A673 (cell line): ENCODE results near the gene OSBPL3.

Source experiments
- EZH2 ChIP-seq: fragments of 200-600 bp; sonication (generic); IDR thresholded peaks from 2 replicates; pipeline ENCODE4 v1.6.1; 2017; ENCODE audit warnings: borderline replicate concordance, low read depth, mild to moderate bottlenecking, mixed read lengths, antibody characterized with exemption, low read length; ENCODE audit not compliant: poor library complexity, severe bottlenecking
- TF ChIP-seq, protein P1 (sequence below): fragments of 300-800, 200-600 bp; sonication (generic); conservative IDR thresholded peaks from 2 replicates; pipeline ENCODE4 v1.5.1; 2017; ENCODE audit warnings: low read depth, mild to moderate bottlenecking, antibody characterized with exemption, low read length, moderate library complexity, mixed read lengths

- no peak for TF ChIP-seq EZH2
- TF ChIP-seq, protein P1, sequence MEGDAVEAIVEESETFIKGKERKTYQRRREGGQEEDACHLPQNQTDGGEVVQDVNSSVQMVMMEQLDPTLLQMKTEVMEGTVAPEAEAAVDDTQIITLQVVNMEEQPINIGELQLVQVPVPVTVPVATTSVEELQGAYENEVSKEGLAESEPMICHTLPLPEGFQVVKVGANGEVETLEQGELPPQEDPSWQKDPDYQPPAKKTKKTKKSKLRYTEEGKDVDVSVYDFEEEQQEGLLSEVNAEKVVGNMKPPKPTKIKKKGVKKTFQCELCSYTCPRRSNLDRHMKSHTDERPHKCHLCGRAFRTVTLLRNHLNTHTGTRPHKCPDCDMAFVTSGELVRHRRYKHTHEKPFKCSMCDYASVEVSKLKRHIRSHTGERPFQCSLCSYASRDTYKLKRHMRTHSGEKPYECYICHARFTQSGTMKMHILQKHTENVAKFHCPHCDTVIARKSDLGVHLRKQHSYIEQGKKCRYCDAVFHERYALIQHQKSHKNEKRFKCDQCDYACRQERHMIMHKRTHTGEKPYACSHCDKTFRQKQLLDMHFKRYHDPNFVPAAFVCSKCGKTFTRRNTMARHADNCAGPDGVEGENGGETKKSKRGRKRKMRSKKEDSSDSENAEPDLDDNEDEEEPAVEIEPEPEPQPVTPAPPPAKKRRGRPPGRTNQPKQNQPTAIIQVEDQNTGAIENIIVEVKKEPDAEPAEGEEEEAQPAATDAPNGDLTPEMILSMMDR = no peak
Observed at GRCh38 chr7:24923172-24923865, 56.7 kb downstream of the OSBPL3 start.
